ENCODE data around the gene HECTD2. TPM values are rescaled to one million over a fixed set of nuclear protein-coding genes. Genes with fewer than 3 reads are reported as not detected.

HECTD2 gene
- total and polyA plus RNA-seq, 9 of the 15 experiments (the other 6 are each of a cell fraction or from before 2014, with no cell fraction given), result 1.3 to 5.9 (median 3.9) TPM

- TF ChIP-seq KAT8 (IDR thresholded peaks at IDR 0.05; ENCODE audit: low read depth), result no peak
These were observed 29.3 kb upstream of the HECTD2 start (continued) for GRCh38 chr10:91380873-91381256.

DNA sequence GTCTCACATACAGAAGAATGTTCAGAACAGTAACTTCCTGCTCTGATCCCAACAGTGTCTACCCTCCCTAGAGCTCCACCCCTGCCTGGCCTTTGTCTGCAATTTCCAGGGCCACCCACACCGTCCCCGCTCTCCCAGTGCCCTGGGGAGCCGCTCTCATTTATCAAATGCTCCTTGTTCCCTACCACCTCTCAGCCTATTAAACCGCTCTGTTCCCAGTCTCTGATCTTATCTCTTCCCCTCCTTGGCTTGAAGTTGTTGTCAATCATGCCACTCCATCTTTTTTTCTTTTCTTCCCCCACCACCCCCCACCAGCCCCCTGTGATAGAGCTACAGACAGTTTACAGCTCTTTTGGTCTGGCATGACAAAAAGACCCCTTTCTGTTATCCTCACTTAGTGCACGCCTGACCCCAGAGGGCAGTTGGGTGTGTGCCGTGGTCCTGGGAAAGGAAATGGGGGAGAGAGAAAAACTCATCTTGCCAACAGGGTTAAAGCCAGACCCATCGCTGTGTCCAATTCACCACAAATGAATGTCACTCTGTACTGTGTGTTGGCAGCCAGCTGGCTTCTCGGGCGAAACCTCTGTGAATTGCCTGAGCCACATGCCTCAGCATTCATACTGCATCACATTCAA lies 28.8 kb upstream of the HECTD2 start:
- FAIRE-seq (no peak), DNase-seq (ENCODE audit: extremely low read depth in 1 of 4, low spot score in 3 of 4) (peak in 2 of 4 experiments; percentile 10 to 31), ATAC-seq (peak; percentile 68)
- intact Hi-C loops (cut with micrococcal nuclease) (loop anchor here (10.0 kb wide), 1 partner anchor 523 kb away; the partner anchor contains the start of gene FGFBP3), in situ Hi-C loops (cut with MboI) (no loop called here)
- 0 out of 2 replicates have a peak overlapping the region, but pooled peaks have one; percentile 25 for H3K4me2 ChIP-seq (ENCODE audit: insufficient read depth, low read length)
- no peaks in the 10 kb centered on the region for H3K36me3 ChIP-seq (ENCODE audit: control insufficient read depth, insufficient read depth, low read length)
- H2AFZ ChIP-seq (ENCODE audit: low read depth, low read length), result peak overlapping the region; percentile 51; the same call in 1 of the 2 replicates
- H3K4me1 ChIP-seq (replicated peaks in 1 of 2; ENCODE audit: control insufficient read depth in 2 of 2, insufficient read depth in 2 of 2, low read length in 2 of 2), result peaks cover 0 to 13% of the 10 kb centered on the region in 2 experiments; a peak in 3 of 5 replicates
- H3K27me3 ChIP-seq (ENCODE audit: control insufficient read depth in 2 of 2, insufficient read depth in 2 of 2, low read length in 2 of 2), result 0 out of 5 replicates have a peak, but pooled peaks cover 0 to 2% of the 10 kb centered on the region in 2 experiments
- H3K9ac ChIP-seq (ENCODE audit: insufficient read depth in 1 of 2, low read depth in 2 of 2, low read length in 2 of 2), result peak overlapping the region in 1 of 2 experiments; percentile 26; a peak in 1 of 4 replicates
- 18% methylated on average over 9 of the region's 9 CpGs for WGBS (ENCODE audit: insufficient coverage, low coverage, missing lambda C conversion rate)
- no peaks in the 10 kb centered on the region for H3K9me1 ChIP-seq (ENCODE audit: control insufficient read depth, insufficient read depth, low read length)
- no peak overlapping the region for H3K4me3 ChIP-seq
- H4K20me1 ChIP-seq (replicated peaks; ENCODE audit: control insufficient read depth, insufficient read depth, low read length), result no peaks in the 10 kb centered on the region
- ChIA-PET POLR2A (interaction anchor here (0.6 to 1.2 kb wide), 2 partner anchors 12 to 275 kb away, joined by 3 to 4 read pairs; no protein-coding TSS in a partner anchor), CTCF (ENCODE audit: low intra/inter-chr PET ratio) (no interaction called here)
- no TSS peak for BruUV-seq (replicated peaks)
- no peaks in the 10 kb centered on the region for H3K9me3 ChIP-seq (replicated peaks; ENCODE audit: control insufficient read depth, insufficient read depth, low read depth, low read length)
- no peak overlapping the region for H3K27ac ChIP-seq (ENCODE audit: extremely low read depth, low read depth, low read length)
- no peaks in the 10 kb centered on the region for H3K79me2 ChIP-seq (ENCODE audit: control insufficient read depth, insufficient read depth, low read length)
- TF ChIP-seq KLF16 (IDR thresholded peaks at IDR 0.05) (no peak), MTA3 (IDR thresholded peaks at IDR 0.05; ENCODE audit: borderline replicate concordance) (no peak), GABPA (tag; conservative IDR thresholded peaks at IDR 0.05; ENCODE audit: low read depth) (no peak), XRCC3 (IDR thresholded peaks at IDR 0.05) (no peak), ZNF174 (CRISPR knock-in tag; IDR thresholded peaks at IDR 0.05) (no peak), PCBP2 (IDR thresholded peaks at IDR 0.05; ENCODE audit: low read depth, low read length, poor library complexity, severe bottlenecking) (no peak)
- TF ChIP-seq, protein P1, sequence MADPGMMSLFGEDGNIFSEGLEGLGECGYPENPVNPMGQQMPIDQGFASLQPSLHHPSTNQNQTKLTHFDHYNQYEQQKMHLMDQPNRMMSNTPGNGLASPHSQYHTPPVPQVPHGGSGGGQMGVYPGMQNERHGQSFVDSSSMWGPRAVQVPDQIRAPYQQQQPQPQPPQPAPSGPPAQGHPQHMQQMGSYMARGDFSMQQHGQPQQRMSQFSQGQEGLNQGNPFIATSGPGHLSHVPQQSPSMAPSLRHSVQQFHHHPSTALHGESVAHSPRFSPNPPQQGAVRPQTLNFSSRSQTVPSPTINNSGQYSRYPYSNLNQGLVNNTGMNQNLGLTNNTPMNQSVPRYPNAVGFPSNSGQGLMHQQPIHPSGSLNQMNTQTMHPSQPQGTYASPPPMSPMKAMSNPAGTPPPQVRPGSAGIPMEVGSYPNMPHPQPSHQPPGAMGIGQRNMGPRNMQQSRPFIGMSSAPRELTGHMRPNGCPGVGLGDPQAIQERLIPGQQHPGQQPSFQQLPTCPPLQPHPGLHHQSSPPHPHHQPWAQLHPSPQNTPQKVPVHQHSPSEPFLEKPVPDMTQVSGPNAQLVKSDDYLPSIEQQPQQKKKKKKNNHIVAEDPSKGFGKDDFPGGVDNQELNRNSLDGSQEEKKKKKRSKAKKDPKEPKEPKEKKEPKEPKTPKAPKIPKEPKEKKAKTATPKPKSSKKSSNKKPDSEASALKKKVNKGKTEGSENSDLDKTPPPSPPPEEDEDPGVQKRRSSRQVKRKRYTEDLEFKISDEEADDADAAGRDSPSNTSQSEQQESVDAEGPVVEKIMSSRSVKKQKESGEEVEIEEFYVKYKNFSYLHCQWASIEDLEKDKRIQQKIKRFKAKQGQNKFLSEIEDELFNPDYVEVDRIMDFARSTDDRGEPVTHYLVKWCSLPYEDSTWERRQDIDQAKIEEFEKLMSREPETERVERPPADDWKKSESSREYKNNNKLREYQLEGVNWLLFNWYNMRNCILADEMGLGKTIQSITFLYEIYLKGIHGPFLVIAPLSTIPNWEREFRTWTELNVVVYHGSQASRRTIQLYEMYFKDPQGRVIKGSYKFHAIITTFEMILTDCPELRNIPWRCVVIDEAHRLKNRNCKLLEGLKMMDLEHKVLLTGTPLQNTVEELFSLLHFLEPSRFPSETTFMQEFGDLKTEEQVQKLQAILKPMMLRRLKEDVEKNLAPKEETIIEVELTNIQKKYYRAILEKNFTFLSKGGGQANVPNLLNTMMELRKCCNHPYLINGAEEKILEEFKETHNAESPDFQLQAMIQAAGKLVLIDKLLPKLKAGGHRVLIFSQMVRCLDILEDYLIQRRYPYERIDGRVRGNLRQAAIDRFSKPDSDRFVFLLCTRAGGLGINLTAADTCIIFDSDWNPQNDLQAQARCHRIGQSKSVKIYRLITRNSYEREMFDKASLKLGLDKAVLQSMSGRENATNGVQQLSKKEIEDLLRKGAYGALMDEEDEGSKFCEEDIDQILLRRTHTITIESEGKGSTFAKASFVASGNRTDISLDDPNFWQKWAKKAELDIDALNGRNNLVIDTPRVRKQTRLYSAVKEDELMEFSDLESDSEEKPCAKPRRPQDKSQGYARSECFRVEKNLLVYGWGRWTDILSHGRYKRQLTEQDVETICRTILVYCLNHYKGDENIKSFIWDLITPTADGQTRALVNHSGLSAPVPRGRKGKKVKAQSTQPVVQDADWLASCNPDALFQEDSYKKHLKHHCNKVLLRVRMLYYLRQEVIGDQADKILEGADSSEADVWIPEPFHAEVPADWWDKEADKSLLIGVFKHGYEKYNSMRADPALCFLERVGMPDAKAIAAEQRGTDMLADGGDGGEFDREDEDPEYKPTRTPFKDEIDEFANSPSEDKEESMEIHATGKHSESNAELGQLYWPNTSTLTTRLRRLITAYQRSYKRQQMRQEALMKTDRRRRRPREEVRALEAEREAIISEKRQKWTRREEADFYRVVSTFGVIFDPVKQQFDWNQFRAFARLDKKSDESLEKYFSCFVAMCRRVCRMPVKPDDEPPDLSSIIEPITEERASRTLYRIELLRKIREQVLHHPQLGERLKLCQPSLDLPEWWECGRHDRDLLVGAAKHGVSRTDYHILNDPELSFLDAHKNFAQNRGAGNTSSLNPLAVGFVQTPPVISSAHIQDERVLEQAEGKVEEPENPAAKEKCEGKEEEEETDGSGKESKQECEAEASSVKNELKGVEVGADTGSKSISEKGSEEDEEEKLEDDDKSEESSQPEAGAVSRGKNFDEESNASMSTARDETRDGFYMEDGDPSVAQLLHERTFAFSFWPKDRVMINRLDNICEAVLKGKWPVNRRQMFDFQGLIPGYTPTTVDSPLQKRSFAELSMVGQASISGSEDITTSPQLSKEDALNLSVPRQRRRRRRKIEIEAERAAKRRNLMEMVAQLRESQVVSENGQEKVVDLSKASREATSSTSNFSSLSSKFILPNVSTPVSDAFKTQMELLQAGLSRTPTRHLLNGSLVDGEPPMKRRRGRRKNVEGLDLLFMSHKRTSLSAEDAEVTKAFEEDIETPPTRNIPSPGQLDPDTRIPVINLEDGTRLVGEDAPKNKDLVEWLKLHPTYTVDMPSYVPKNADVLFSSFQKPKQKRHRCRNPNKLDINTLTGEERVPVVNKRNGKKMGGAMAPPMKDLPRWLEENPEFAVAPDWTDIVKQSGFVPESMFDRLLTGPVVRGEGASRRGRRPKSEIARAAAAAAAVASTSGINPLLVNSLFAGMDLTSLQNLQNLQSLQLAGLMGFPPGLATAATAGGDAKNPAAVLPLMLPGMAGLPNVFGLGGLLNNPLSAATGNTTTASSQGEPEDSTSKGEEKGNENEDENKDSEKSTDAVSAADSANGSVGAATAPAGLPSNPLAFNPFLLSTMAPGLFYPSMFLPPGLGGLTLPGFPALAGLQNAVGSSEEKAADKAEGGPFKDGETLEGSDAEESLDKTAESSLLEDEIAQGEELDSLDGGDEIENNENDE (IDR thresholded peaks at IDR 0.05; ENCODE audit: low read depth, low read length), result no peak

All from K562 (cell line).